AG04449 (cell line): Measurements from ENCODE around the gene MAFG.

Source experiments
- CTCF ChIA-PET: fragments of 350-600 bp; formaldehyde crosslinking; extraction: SDS; loops from one replicate; lab custom pipeline; 2021; ENCODE audit warnings: antibody characterized with exemption; lab: Yijun Ruan, JAX
- POLR2A ChIA-PET: fragments of 400-600, 350-600 bp; formaldehyde crosslinking; extraction: SDS; loops from one replicate; lab custom pipeline; 2020; ENCODE audit warnings: antibody characterized with exemption, inconsistent platforms; lab: Yijun Ruan, JAX
- DNase-seq: peaks from one replicate; pipeline ENCODE4 v3.0.0-alpha.2; 2010; ENCODE audit warnings: low read depth, low spot score
- H3K4me3 ChIP-seq: 2 replicates; pipeline ENCODE4 v1.5.1; 2011; ENCODE audit warnings: low read depth, mild to moderate bottlenecking, control low read depth, low read length
- CTCF ChIP-seq: IDR thresholded peaks from one replicate; pipeline ENCODE4 v1.5.1; 2011; ENCODE audit warnings: mild to moderate bottlenecking, moderate library complexity, low read length, control low read depth, inconsistent platforms; ENCODE audit not compliant: insufficient read depth; ENCODE audit errors: missing control alignments

The MAFG gene

GRCh38 chr17:81868674-81869220 is 58.8 kb downstream of the MAFG start:
- no peak for TF ChIP-seq CTCF
- DNase-seq, result peak; percentile 54
- ChIA-PET CTCF (interaction anchor here (0.6 to 2.9 kb wide), 15 partner anchors 8 to 152 kb away, joined by 3 to 15 read pairs (median 4); partner anchors contain the start of genes P4HB and PCYT2), POLR2A (interaction anchor here (0.7 to 2.6 kb wide), 6 partner anchors 8 to 156 kb away, joined by 3 to 28 read pairs (median 4); partner anchors contain the start of gene P4HB)
- peak overlapping the region; percentile 81 for H3K4me3 ChIP-seq
